GM12892 (cell line): Measurements from ENCODE around the gene UBN2.
"Not testable (repeated sequence)": the region's sequence is repeated elsewhere in the genome, so short reads cannot be mapped to it uniquely, and the experiment has no call there.

Experiments
- POLR2A ChIP-seq: IDR thresholded peaks from 2 replicates; pipeline ENCODE4 v1.6.1; 2011; ENCODE audit warnings: low read depth, low read length, control low read depth
- POLR2AphosphoS5 ChIP-seq: IDR thresholded peaks from 2 replicates; pipeline ENCODE4 v1.6.1; 2011; ENCODE audit warnings: low read depth, low read length, control low read depth
- TAF1 ChIP-seq: IDR thresholded peaks from 2 replicates; pipeline ENCODE4 v1.6.1; 2011; ENCODE audit warnings: low read depth, mild to moderate bottlenecking, control low read depth, low read length, borderline replicate concordance

GRCh38 chr7:139226988-139227488 is 4.0 kb upstream of the UBN2 start:
- TF ChIP-seq POLR2A, POLR2AphosphoS5, TAF1: not testable (repeated sequence)
